ENCODE measurements around the gene MPC1L.

The MPC1L gene

GRCh38 chrX:40622479-40623138 lies 619 bp upstream of the MPC1L start:
- no peak for TF ChIP-seq GATA2 (IDR thresholded peaks at IDR 0.05; ENCODE audit: low read depth, low read length)
- no peak for TF ChIP-seq GATA3 (IDR thresholded peaks at IDR 0.05; ENCODE audit: low read depth, low read length)

- TF ChIP-seq GATA3 (IDR thresholded peaks at IDR 0.05; ENCODE audit: low read depth, low read length) (no peak), GATA2 (IDR thresholded peaks at IDR 0.05; ENCODE audit: low read depth, low read length) (no peak)
Measured at GRCh38 chrX:40623665-40624064, 437 bp downstream of the MPC1L start.

- no peak for TF ChIP-seq GATA3 (IDR thresholded peaks at IDR 0.05; ENCODE audit: low read depth, low read length)
- no peak for TF ChIP-seq GATA2 (IDR thresholded peaks at IDR 0.05; ENCODE audit: low read depth, low read length)
Measured at GRCh38 chrX:40625294-40625693, 2.1 kb downstream of the MPC1L start.

DNA sequence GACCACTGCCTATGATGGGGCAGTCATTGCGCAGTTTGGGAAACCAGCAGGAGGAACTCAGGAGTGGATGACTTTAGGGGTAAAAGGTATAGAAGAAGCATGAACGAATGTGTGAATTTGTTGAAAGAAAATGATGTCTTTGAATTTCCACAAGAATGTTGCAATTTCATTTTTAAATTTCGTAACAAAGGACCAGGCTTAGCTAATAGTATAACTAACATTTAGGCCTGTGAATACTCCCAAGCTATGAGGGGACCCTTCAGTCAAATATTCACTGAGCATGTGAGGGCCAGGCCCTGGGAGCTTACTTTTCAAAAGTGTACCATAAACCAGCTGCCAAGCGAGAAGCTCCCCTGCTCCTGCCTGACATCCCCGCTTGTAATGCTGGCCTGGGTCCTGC lies 5.3 kb downstream of the MPC1L start:
- TF ChIP-seq GATA2 (IDR thresholded peaks at IDR 0.05; ENCODE audit: low read depth, low read length), result no peak
- no peak for TF ChIP-seq GATA3 (IDR thresholded peaks at IDR 0.05; ENCODE audit: low read depth, low read length)

GRCh38 chrX:40632199-40632598 lies 9.0 kb downstream of the MPC1L start:
- no peak for TF ChIP-seq GATA2 (IDR thresholded peaks at IDR 0.05; ENCODE audit: low read depth, low read length)
- no peak for TF ChIP-seq GATA3 (IDR thresholded peaks at IDR 0.05; ENCODE audit: low read depth, low read length)

- TF ChIP-seq GATA3 (IDR thresholded peaks at IDR 0.05; ENCODE audit: low read depth, low read length) (no peak), GATA2 (IDR thresholded peaks at IDR 0.05; ENCODE audit: low read depth, low read length) (no peak)
Measured at GRCh38 chrX:40637687-40638086, 14.5 kb downstream of the MPC1L start.

- TF ChIP-seq GATA2 (IDR thresholded peaks at IDR 0.05; ENCODE audit: low read depth, low read length) (no peak), GATA3 (IDR thresholded peaks at IDR 0.05; ENCODE audit: low read depth, low read length) (no peak)
Measured at GRCh38 chrX:40644176-40644575, 20.9 kb downstream of the MPC1L start.

- TF ChIP-seq GATA3 (IDR thresholded peaks at IDR 0.05; ENCODE audit: low read depth, low read length), result no peak
- no peak for TF ChIP-seq GATA2 (IDR thresholded peaks at IDR 0.05; ENCODE audit: low read depth, low read length)
Measured at GRCh38 chrX:40644821-40645358, 21.7 kb downstream of the MPC1L start.

GRCh38 chrX:40646489-40647306 lies 23.5 kb downstream of the MPC1L start:
- TF ChIP-seq GATA2 (IDR thresholded peaks at IDR 0.05; ENCODE audit: low read depth, low read length) (no peak), GATA3 (IDR thresholded peaks at IDR 0.05; ENCODE audit: low read depth, low read length) (no peak)

DNA sequence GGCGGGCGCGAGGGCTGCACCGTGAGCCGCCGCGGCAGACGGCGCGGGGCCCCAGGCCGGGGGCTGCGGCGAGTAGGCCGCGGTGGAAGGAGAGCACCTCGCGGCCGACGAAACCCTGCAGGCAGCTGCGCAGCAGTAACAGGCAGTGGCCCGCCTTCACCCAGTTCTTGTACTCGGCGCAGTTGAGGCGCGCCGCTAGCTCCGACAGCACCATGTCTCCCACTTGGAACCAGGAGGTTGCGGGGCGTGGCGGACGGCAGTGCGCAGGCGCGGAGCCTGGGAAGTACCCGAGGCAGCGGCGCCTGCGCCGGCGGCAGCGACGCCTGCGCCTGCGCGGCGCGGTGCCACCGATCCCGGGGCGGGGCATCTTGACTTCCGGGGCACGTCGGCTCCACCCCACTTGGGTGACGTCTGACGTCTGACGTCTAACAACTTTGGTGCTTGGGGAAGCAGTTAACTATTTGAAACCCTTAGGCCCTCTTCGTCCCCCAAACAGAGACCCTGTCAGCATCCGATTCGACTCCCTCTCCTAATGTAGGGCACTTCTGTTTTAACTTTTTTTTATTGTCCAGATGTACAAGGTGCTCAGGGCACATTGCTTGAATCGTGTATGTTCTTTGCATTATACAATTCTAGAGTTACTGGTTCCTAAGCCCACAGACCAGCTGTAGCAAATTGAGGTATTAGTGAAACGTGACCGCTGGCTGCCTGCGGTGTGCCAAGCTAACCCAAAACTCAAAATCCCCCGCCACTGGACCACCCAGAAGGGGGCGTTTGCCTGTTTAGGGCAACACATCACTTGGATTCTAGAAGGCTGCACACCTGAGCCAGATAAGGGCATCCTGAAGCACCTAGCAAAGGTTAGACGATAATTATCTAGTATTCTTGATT lies 24.3 kb downstream of the MPC1L start, which contains the start of gene CXorf38:
CXorf38 (minus strand) TSS at position 255 of the 891 bp plus-strand sequence; CDS start at position 214, 41 bp downstream.
- TF ChIP-seq GATA2 (IDR thresholded peaks at IDR 0.05; ENCODE audit: low read depth, low read length) (no peak), GATA3 (IDR thresholded peaks at IDR 0.05; ENCODE audit: low read depth, low read length) (no peak)

DNA sequence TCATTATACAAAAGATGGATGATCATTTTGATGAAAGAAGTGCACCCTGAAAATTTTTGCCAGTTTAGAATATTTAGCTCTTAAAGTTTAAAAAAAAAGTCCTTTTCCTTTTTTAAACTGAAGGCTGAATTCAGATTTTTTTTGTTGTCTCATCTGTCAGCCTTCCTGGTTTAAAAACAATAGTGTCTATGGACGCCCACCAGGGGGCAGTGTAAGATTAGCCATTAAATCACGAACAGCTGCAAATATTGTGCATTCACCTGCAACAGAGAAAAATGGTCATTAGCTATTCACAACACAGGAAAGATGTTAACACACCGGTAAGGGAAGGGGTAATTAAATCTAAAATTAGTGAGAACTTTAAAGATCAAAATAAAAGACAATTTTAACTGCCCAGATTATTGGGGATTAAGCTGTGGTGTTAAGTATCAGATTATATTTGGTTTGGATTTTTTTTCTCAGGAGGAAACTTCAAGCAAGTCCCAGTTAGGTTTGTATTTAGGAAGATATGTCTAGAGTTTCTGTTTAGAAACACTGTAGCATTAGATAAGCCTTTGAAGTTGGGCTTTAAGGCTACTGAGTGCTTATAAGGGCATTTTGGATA lies 28.5 kb downstream of the MPC1L start:
- TF ChIP-seq GATA2 (IDR thresholded peaks at IDR 0.05; ENCODE audit: low read depth, low read length) (no peak), GATA3 (IDR thresholded peaks at IDR 0.05; ENCODE audit: low read depth, low read length) (no peak)

- TF ChIP-seq GATA3 (IDR thresholded peaks at IDR 0.05; ENCODE audit: low read depth, low read length), result no peak
Measured at GRCh38 chrX:40652664-40653063, 29.4 kb downstream of the MPC1L start.

DNA sequence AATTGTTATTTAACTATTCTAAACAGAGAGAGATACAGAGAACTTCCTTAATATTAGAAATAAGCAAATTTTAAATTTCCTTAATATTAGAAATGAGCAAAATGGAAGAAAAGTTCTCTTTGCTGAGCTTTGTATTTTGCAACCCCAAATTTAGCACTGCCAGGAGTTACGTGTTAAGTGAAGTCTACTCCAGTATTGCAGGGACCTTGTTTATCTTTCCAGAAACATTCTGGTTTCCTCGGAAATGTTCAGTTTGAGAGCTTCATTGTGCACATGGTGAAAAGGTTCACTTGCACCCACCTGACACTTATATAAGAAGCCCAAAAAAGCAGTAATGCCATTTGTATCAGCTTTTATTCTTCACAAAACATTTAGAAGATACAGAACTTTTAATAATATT lies 30.3 kb downstream of the MPC1L start:
- TF ChIP-seq GATA3 (IDR thresholded peaks at IDR 0.05; ENCODE audit: low read depth, low read length), result no peak
- TF ChIP-seq GATA2 (IDR thresholded peaks at IDR 0.05; ENCODE audit: low read depth, low read length), result no peak
